Activated CD4-positive, alpha-beta T cell treated with anti-CD3 and anti-CD28 coated beads for 4 hours (primary cell): ENCODE data around the gene EVC2.

Experiments
- DNase-seq, 2 donors: peaks; one replicate each; pipeline ENCODE4 v3.0.0-alpha.2; 2020

EVC2 gene

GRCh38 chr4:5660185-5660584 lies 48.2 kb downstream of the EVC2 start:
- no peak for DNase-seq

DNA sequence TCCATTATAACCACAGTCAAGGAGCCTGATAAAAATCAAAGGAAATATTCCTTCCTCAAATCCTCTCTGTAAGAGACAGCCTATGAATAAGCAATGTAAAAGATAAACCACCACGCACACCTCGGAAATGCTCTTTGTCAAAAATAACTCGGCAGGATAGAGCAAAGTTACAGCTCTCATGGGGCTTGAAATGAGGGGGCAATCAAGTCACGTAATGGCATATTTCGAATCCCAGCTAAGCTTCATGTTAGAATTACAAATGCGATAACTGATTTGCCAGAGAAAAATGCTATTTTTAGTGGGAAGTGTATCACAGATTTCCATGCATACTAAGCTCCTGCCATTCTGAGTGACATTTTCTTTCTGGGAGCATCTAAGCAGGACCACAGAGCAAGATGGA lies 49.4 kb downstream of the EVC2 start:
- no peak for DNase-seq

GRCh38 chr4:5656415-5656814 lies 51.9 kb downstream of the EVC2 start:
- no peak for DNase-seq

DNA sequence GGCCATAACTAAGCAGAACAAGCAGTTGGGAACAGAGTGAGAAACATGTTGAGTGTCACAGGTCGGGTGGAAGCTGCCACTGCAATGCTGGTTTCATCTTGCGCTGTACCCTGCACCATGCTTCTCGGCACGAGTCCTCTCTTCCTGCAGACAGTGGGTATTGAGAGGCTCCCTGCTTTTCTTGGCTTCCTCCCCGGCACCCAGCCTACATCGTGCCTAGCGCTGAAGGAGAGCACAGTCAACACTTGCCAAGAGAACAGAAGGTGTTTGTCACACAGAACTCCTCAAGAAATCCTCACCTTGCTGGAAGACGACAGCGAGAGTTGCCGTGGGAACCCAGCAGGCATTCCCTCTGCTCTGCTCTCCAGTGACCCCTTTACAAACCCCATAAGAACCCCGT lies 53.6 kb downstream of the EVC2 start:
- no peak for DNase-seq

DNA sequence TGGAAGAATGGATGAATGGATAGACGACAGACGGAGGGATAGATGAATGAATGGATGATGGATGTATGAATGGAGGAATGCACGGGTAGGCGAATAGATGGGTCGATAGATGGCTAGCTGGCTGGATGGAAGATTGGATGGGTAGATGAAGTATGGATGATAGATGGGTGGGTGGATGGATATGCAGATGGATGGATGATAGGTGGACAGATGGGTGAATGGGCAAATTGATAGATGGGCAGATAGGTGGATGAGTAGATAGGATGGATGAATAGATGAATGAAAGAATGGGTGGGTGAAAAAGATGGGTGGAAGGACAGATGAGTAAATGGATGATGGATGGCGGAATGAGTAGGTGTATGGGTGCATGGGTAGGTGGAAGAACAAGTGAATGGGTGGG lies 57.3 kb downstream of the EVC2 start:
- no peak for DNase-seq

- no peak for DNase-seq
Measured at GRCh38 chr4:5650040-5650439, 58.3 kb downstream of the EVC2 start.

- no peak for DNase-seq
Measured at GRCh38 chr4:5647351-5647750, 61.0 kb downstream of the EVC2 start.

DNA sequence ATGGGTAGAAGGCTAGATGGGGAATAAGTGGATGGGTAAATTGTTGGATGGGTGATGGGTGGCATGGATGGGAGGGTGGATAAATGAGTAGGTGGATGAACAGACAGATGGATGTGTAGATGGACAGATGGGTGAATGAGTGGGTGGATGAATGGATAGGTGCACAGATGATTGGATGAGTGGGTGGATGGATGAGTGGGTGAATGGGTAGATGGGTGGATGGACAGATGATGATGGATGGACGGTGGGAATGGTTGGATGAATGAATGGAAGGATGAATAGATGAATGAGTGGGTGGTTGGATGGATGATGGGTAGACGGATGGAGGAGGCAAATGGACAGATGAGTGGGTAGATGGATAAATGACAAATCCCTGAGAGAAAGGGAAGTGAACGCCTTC lies 68.3 kb downstream of the EVC2 start:
- DNase-seq = no peak

DNA sequence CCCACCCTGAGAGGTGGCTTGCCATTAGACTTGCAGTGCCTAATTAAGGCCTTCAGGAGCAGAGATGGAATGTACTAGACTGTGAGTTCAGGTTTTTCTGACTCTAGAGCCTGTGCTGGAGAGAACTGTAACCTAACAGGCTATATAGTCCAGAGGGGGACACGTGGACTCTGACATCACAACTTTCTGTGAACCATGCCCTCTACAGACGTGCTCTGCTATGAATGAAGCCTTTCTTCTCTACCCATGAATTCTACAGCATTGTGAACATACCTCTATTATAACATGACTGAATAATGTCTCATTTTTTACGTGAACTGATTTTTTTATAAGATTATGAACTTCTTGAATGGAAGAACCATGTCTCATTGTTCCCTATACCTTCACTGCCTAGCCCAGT lies 68.8 kb downstream of the EVC2 start:
- no peak for DNase-seq

- DNase-seq = no peak
Measured at GRCh38 chr4:5638976-5639375, 69.4 kb downstream of the EVC2 start.

DNA sequence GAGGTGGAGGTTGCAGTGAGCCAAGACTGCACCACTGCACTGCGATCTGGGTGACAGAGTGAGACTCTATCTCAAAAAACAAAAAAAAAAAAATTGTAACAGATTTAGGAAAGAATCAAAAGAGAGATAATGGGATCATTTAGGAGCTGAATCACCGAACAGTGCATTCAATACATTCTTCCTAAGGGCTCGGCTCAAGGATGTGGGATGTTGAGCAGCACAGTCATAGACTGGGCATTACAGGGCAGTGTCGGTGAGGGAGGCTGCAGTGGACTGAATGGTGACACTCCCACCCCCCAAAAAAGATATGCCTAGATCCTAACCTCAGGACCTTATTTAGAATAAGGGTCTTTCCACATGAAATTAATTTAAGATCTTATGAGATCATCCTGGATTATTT lies 70.0 kb downstream of the EVC2 start:
- no peak for DNase-seq

GRCh38 chr4:5636766-5637670 lies 71.3 kb downstream of the EVC2 start:
- DNase-seq = no peak

GRCh38 chr4:5635826-5636195 lies 72.5 kb downstream of the EVC2 start:
- no peak for DNase-seq

DNA sequence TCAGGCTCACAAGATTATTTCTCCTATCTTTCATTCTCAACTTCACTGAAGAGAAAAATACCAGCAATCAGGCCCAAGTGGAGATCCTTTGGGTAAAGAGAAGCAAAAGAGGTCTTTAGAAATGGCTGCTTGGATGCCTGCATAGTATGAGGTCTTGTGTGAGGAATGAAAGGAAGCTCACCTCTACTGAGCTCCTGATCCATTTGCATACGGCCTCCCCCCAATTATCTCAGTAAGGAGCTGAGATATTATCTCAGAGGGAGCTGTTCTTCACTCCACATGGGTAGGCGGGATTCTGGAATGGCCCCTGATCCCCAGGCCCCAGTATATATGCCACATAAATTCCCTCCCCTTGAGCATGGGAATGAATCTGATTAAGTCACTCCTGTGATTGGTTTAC lies 75.8 kb downstream of the EVC2 start:
- DNase-seq = no peak

DNA sequence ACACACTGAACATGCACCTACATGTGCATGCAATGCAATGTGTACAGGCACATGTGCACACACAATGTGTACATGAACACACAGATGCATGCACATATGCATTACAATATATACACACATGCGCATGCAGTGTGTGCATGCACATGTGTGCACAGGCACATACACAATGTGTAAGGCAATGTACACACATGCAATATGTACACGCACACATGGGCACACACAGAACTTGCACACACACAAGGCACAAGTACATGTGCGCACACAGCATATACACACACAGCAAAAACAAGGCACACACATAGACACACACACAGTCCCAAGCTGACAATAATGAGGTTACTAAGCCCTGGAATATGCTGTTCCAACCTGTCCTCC lies 76.3 kb downstream of the EVC2 start:
- DNase-seq = no peak

DNA sequence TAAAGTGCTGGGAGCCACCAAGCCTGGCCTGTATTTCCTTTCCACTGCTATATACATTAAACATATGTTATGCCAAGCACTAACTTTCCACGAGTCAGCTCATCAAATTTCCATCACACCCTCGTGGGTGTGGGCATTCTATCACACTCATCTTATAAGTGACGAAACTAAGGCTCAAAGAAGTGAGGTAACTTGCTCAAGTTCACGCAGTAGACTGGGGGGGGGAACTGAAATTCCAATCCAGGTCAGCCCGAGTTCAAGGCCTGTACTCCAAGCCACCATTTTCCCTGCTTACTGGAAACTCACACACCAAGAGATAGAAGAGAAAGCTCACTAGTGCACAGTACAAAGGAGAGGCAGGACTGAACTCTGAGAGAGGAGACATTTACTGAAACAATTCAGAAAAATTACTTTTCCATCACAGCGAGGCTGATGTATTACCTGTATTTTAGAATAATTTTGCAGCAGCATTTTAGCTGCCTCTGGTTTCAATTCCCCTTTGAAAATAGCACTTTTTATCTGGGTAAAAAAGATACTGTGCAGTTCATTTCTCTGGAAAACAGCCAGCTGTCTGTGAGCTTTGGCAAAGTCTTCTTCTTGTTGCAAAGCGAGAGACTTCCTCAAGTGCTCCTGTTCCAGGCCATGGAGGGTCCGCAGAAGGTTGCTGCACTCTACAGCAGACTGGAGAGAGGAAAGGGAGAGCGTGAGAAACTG lies 76.8 kb downstream of the EVC2 start:
- no peak for DNase-seq

DNA sequence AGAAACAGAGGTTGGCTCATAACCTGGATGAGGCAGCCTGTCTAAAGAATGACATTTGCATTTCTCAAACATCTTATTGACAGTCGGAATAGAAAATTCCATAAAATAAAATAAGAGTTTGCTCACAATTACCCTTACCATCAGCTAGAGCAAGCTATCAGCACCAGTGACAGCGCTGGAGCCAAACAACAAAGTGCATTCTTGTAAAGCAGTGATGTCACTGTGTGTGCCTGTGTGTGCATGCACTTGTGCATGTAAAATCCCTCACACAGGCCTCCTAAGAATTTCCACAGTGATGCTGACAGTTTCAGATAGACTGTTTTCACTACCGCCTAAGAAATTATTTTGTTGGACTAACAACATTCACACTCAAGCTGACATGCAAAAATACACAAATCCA lies 77.6 kb downstream of the EVC2 start:
- DNase-seq = no peak

- no peak for DNase-seq
Measured at GRCh38 chr4:5629542-5629941, 78.8 kb downstream of the EVC2 start.

DNA sequence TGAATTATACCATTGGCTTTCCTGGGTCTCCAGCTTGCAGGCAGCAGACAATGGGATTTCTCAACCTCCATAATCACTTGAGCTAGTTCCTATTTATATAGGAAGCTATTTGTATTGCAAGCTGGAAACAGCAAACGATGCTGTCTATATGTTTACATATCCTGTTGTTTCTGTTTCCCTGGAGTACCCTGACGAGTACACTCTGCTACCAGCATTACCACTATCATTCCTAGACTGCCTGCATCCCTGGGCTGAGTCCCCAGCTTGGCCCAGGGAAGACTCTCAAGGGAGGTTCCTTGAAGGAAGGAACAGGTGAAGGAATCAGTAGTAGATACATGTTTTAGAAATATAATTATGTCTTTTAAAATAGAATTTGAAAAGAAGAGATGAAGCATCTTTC lies 81.4 kb downstream of the EVC2 start:
- no peak for DNase-seq

- DNase-seq = no peak
Measured at GRCh38 chr4:5622596-5622995, 85.8 kb downstream of the EVC2 start.

- no peak for DNase-seq
Measured at GRCh38 chr4:5619913-5620625, 88.3 kb downstream of the EVC2 start.

DNA sequence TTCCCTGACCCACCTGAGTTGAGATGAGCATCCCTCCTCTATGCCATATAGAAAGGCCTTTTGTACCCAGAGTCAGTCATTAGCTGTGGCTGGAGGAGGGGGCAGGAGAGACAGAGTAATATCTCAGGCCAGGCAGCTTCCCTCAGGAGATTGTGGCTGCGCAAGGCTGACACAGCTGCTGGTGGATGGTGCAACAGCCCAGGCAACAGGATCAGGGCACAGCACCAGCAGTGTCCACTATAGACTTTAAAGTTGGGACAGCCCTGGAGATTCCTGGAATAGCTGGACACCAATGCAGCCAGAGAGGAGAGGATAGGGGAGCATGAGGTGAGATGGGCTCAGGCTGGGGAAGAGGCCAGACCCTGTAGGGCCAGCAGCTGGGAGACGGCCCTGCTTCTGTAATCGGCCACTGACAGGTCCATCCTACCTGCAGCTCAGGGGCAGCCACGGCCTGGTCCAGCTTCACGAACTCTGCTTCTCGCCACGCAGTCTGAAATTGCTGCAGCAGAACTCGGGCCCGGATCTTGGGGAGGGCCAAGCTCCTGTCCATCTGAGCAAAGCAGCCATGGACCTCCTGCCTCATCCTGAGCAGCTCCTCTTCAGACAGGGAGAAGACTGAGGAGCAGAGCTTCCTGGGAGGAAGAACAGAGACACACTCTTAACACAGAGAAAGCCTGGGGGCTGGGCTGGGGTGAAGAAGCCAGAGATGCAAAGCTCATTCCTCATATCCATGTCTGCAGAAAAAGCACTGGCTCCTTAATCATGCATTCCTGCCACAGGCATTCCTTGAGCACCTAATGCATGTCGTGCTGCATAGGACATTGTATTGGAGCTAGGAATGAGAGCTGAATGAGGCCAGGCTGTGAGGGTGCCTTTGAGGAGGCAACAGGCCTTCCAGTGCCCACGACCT lies 90.1 kb downstream of the EVC2 start:
- DNase-seq = no peak
